Keratinocyte (primary cell): ENCODE results near the gene IGHMBP2.

ENCODE experiments used
- CTCF ChIP-seq, 3 experiments: IDR thresholded peaks in 1 of 3; conservative IDR thresholded peaks in 1 of 3; optimal IDR thresholded peaks in 1 of 3; 2 replicates in 2 of 3; 3 replicates in 1 of 3; pipeline versions ENCODE3 to v1.5.1; 2011; ENCODE audit warnings: low read length in 3 of 3, mild to moderate bottlenecking in 3 of 3, moderate library complexity in 2 of 3, control low read depth in 1 of 3, inconsistent platforms in 1 of 3; ENCODE audit not compliant: insufficient read depth in 2 of 3; ENCODE audit errors: extremely low read depth in 1 of 3
- EZH2 ChIP-seq: IDR thresholded peaks from one replicate; pipeline ENCODE4 v1.6.1; 2012; ENCODE audit warnings: inconsistent platforms, mild to moderate bottlenecking, low read length, moderate library complexity

GRCh38 chr11:68896171-68896959, 7.3 kb upstream of the IGHMBP2 start:
- no peak for TF ChIP-seq CTCF (optimal IDR thresholded peaks at IDR 0.05 in 1 of 3, IDR thresholded peaks at IDR 0.05 in 1 of 3, conservative IDR thresholded peaks at IDR 0.05 in 1 of 3; ENCODE audit: extremely low read depth in 1 of 3, insufficient read depth in 2 of 3, low read length in 3 of 3)
- no peak for TF ChIP-seq EZH2
